HTERT RPE-1 (cell line): Measurements from ENCODE around the gene MYOM3.

ENCODE experiments used
- in situ Hi-C: fragments of 300-500 bp; cut with MboI; formaldehyde crosslinking; loops from 4 replicates; pipeline ENCODE4 v1.14.3; 2020; ENCODE audit warnings: low sequenced_read_pairs

The MYOM3 gene

DNA sequence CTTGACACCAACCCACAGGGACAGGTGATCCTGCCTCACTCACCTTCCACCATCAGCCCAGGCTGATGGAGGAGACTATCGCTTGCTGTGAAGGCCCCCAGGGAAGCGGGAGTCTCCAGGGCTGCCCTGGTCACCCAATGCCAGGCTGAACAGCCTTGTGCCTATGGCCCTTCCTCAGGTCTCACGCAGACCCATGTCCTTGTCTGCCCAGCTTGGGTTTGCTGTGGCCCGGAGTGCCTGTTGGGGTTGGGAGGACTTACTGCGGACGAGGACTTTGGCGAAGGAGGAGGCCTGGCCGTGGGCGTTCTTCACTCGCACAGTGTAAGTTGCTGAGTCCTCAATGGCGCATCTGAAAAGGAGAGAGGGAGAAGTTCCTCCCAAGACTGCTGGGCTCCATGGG lies 14.3 kb downstream of the MYOM3 start:
- in situ Hi-C loops: no loop called here

- in situ Hi-C loops: no loop called here
Measured at GRCh38 chr1:24096739-24097103, 15.2 kb downstream of the MYOM3 start.

GRCh38 chr1:24096009-24096738 lies 15.8 kb downstream of the MYOM3 start:
- in situ Hi-C loops: no loop called here

- in situ Hi-C loops: no loop called here
Measured at GRCh38 chr1:24095140-24095859, 16.6 kb downstream of the MYOM3 start.

DNA sequence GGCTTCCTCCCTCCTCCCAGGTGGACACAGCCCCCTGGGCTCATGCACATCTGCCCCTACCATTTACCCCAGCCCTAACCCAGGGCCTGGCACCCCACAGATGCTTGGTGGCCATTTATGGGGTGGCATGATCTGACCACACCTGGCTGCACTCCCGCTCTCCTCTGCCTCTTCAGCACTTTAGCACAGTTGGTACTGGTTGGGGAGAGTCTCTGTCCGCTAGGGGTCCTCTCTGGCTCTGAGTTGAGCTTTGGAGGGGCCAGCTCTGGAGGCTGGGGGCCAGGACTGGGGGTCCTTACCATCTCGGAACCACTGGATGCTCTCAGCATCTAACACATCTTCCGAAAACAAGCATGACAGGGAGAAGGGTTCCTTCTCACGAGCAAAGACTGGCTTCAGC lies 17.4 kb downstream of the MYOM3 start:
- in situ Hi-C loops: no loop called here

GRCh38 chr1:24093732-24094131 lies 18.2 kb downstream of the MYOM3 start:
- in situ Hi-C loops: no loop called here

DNA sequence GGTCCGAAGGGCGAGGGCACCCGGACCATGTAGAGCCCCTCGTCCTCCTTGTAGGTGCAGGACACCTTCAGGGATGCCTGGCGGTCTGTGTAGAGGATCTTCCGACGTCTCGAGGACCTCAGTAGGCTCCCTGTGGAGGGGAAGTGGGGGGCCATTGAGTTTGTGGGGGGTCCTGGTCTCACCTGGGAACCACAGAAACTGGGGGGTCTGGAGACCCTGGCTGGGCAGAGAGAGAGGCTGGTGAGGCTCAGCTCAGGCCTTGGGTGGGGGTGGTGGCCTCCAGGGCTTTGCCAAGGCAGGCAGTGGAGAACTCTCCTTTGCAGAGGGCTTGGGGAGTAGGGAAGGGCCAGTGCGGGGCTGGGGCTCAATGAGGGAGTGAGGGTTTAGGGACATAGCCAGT lies 19.0 kb downstream of the MYOM3 start:
- in situ Hi-C loops: no loop called here

- in situ Hi-C loops: no loop called here
Measured at GRCh38 chr1:24091971-24092482, 19.9 kb downstream of the MYOM3 start.

DNA sequence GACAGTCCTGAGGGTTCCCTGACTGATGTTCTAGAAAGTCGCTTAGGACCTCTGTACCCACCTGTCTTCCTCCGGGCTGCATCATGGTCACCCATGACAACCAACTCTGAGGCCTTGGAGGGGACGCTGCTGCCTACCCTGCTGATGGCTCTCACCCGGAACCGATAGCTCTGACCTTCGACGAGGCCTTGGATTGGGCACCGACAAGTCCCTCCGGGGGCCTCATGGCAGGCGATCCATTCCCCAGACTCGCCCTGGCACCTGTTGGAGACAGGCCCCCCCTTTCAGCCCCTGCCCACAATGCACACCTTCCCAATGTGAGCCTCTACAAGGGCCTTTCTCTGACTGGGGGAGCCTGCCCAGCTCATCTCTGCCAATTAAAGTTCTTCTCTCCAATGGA lies 21.2 kb downstream of the MYOM3 start:
- in situ Hi-C loops: no loop called here

DNA sequence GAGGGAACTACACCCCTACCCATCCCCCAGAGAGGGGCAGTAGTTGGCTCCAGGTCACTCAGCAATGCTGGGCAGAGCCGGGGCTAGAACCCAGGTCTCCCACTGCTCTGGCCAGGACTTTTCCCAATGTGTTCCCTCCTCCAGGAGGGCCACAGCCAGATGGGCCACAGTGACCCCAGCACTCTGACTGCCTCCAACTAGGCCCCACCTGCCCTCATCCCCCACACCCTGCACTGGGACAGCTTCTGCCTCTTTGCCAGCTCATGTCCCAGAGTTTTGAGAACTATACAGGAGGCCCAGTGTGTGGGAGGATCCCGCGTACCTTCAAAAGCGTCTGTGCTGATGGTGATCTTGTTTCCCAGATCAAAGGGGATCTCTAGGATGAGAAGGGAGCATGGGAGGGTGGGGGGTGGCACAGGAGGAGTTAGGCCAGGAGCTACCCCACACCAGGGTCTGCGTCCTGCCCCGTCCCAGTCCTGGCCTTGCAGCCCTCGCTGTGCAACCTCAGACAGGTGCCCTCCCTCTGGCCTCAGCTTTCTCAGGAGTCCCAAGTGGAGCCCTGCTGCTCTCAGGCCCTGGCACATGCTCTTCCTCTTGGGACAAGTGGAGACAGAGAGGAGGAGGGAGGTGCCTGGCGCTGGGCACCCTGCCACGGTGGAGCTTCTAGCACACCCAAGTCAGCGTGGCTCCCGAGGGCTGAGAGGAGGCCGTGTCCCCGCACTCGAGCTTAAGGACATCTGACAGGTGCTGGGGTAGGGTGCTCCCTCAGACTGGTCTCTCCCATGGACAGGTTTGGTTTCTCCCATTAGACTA lies 22.0 kb downstream of the MYOM3 start:
- in situ Hi-C loops: no loop called here

DNA sequence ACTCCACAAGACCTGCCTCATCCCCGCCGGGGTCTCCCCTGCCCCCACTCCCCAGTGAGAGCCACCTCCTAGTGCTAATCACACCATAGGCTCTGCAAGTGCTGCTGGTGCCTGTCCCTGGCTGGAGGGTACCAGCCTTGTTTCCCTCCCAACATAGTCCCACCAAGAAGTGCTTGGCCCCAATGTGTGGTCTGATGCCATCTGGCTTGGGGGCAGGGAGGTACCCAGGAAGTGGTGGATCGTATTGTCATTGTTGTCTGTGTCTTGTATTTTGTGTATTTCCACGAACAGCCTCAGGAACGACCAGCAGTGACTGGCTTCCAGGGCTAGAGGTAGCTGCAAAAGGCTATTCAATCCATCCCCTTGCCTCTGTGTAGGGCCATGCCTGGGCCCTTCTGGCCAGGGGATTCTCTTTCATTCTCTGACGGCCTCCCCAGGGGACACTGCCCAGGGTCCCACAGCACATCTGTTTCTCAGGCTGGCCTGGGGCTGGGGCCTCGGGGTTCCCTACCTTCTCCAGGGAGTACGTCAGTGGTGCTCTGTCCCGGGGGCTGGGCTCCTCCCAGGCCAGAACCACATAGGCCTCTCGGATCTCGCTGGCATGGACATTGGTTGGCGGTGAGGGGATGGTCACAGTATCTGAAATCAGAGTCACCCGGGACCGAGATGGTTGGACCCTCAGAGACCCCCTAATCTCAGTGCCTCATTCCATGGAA lies 22.8 kb downstream of the MYOM3 start:
- in situ Hi-C loops: no loop called here

GRCh38 chr1:24086466-24086865 lies 25.5 kb downstream of the MYOM3 start:
- in situ Hi-C loops: no loop called here

- in situ Hi-C loops: no loop called here
Measured at GRCh38 chr1:24085546-24085945, 26.4 kb downstream of the MYOM3 start.

- in situ Hi-C loops: no loop called here
Measured at GRCh38 chr1:24085007-24085406, 26.9 kb downstream of the MYOM3 start.

GRCh38 chr1:24084050-24084449 lies 27.9 kb downstream of the MYOM3 start:
- in situ Hi-C loops: no loop called here

DNA sequence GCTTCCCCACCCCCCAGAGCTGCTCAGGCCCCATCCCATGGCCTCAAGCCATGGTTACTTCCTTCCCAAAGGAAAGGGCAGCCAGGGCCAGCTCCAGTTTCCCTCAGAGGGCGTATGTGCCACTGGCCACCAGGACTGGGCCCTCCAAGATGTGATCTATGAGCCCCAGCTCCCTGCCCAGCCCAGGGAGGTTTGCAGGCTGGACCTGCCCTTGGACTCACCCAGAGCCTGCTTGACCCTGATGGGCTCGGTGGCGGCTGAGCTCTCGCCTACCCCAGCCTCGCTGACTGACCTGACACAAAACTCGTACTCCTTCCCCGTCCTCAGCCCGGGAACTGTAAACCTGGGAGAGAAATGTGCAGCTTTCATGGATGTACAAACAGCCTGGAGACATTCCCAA lies 29.6 kb downstream of the MYOM3 start:
- in situ Hi-C loops: no loop called here

DNA sequence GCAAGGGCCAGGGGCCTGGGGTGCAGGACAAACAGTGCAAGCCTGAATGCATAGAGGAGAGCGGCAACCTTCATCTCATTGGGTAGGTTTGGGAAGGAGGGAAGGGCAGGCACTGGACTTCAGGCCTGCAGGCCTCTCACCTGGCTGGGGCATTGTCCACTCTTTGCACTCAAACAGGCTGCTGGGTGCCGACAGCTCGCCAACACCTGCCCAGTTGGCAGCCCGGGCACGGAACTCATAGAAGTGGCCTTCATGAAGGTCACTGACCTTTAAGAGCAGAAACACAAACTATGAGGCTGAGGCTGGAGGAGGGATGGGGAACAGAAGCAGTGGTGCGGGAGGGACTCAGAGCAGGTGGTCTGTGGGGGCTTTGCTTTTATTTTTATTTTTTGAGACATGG lies 30.7 kb downstream of the MYOM3 start:
- in situ Hi-C loops: no loop called here

GRCh38 chr1:24080131-24080530 lies 31.8 kb downstream of the MYOM3 start:
- in situ Hi-C loops: no loop called here

GRCh38 chr1:24077278-24077978 lies 34.5 kb downstream of the MYOM3 start:
- in situ Hi-C loops: no loop called here

DNA sequence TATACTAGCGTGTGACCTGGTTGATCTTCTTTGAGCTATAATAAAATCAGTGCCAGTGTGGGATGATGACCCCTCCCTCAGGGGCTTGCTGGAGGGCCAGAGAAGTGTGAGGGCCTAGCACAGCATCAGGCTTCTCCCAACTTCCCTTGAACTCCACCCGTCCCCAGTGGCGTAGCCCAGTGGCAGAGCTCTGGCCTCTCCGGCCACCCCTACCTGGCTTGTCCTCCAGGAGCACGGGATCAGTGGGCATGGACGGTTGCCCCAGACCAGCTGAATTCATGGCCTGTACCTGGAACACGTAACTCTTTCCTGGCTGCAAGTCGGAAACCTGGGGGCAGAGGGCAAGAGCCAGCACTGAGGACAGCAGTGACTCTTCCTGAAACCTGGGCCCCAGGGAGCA lies 36.0 kb downstream of the MYOM3 start:
- in situ Hi-C loops: no loop called here

- in situ Hi-C loops: no loop called here
Measured at GRCh38 chr1:24075590-24075854, 36.4 kb downstream of the MYOM3 start.
